ENCODE data around the gene TCP1. TPM values are rescaled to one million over a fixed set of nuclear protein-coding genes. Genes with fewer than 3 reads are reported as not detected.

Gene TCP1
- total and polyA plus RNA-seq, 2 of the 13 experiments (the other 11 are each of a cell fraction or from before 2014, with no cell fraction given) = 116 to 553 TPM

GRCh38 chr6:159761873-159762680, 27.3 kb downstream of the TCP1 start, which contains the start of gene ACAT2 (continued):
- TF ChIP-seq ZBTB44 (CRISPR knock-in tag; IDR thresholded peaks at IDR 0.05) (peak; percentile 67; the same call in 1 of the 2 replicates), SAFB2 (CRISPR knock-in tag; IDR thresholded peaks at IDR 0.05; ENCODE audit: borderline replicate concordance, low read depth) (peak; percentile 69), CHD4 (IDR thresholded peaks at IDR 0.05; ENCODE audit: borderline replicate concordance, low read length) (no peak; the same call in 1 of the 2 replicates), KDM4B (CRISPR knock-in tag; IDR thresholded peaks at IDR 0.05) (peak; percentile 91), CEBPG (CRISPR knock-in tag; IDR thresholded peaks at IDR 0.05) (no peak), ZGPAT (CRISPR knock-in tag; IDR thresholded peaks at IDR 0.05) (peak; percentile 95), SYNCRIP (IDR thresholded peaks at IDR 0.05; ENCODE audit: insufficient read depth, low read depth, low read length) (no peak), ZNF136 (CRISPR knock-in tag; IDR thresholded peaks at IDR 0.05; ENCODE audit: low read depth) (peak; percentile 94; the same call in 1 of the 2 replicates), ZKSCAN1 (IDR thresholded peaks at IDR 0.05; ENCODE audit: low read length) (no peak), FOXP1 (IDR thresholded peaks at IDR 0.05) (no peak), FOXP1 (CRISPR knock-in tag; IDR thresholded peaks at IDR 0.05) (no peak), CENPX (CRISPR knock-in tag; IDR thresholded peaks at IDR 0.05) (no peak), ZBTB34 (CRISPR knock-in tag; IDR thresholded peaks at IDR 0.05) (peak; percentile 53; the same call in 1 of the 2 replicates), MYPOP (CRISPR knock-in tag; IDR thresholded peaks at IDR 0.05) (peak; percentile 69; the same call in 1 of the 2 replicates), ZNF501 (CRISPR knock-in tag; IDR thresholded peaks at IDR 0.05) (peak; percentile 73), IRF2 (CRISPR knock-in tag; IDR thresholded peaks at IDR 0.05) (peak; percentile 29; the same call in 1 of the 2 replicates), ZNF674 (CRISPR knock-in tag; IDR thresholded peaks at IDR 0.05; ENCODE audit: low read depth) (peak; percentile 87; the same call in 1 of the 2 replicates), SNAI1 (CRISPR knock-in tag; IDR thresholded peaks at IDR 0.05; ENCODE audit: borderline replicate concordance) (no peak; the same call in 1 of the 2 replicates), HNRNPLL (IDR thresholded peaks at IDR 0.05; ENCODE audit: low read depth, low read length, poor library complexity, severe bottlenecking) (peak; percentile 98), CHD2 (IDR thresholded peaks at IDR 0.05; ENCODE audit: low read depth, low read length) (peak; percentile 7; the same call in 1 of the 2 replicates), ZNF720 (CRISPR knock-in tag; IDR thresholded peaks at IDR 0.05) (no peak), GPN1 (CRISPR knock-in tag; IDR thresholded peaks at IDR 0.05; ENCODE audit: borderline replicate concordance) (peak; percentile 95; the same call in 1 of the 2 replicates), NFKBIZ (CRISPR knock-in tag; IDR thresholded peaks at IDR 0.05) (peak; percentile 74; the same call in 1 of the 2 replicates)

Data from HepG2 (cell line).